PC-9 (cell line): Measurements from ENCODE around the gene ARNT2. TPM values are rescaled to one million over a fixed set of nuclear protein-coding genes. Genes with fewer than 3 reads are reported as not detected.

Experiments used
- BruUV-seq: library from RNA; stranded (reverse); fragments of 400-500 nt; replicated peaks from 2 replicates; lab custom pipeline; 2021; lab: Mats Ljungman, UMichigan
- CTCF ChIA-PET: fragments of 300-600 bp; sonication (Branson Sonifier 250); formaldehyde crosslinking; loops from one replicate; lab custom pipeline; 2022; ENCODE audit warnings: antibody characterized with exemption; lab: Charles Lee
- POLR2A ChIA-PET: fragments of 300-600 bp; sonication (Branson Sonifier 250); formaldehyde crosslinking; loops from one replicate; lab custom pipeline; 2022; ENCODE audit warnings: antibody characterized with exemption; ENCODE audit not compliant: unreplicated experiment; lab: Charles Lee
- DNase-seq, 2 experiments: peaks; one replicate each; pipeline versions ENCODE4 v3.0.0 to v3.0.0-alpha.2; 2015 to 2022; ENCODE audit warnings: mixed read lengths in 1 of 2
- H2AFZ ChIP-seq: fragments of 200-600 bp; sonication (generic); 2 replicates; pipeline ENCODE4 v1.8.1; 2017; ENCODE audit warnings: antibody characterized with exemption
- H3F3A ChIP-seq: fragments of 200-600 bp; sonication (generic); 2 replicates; pipeline ENCODE4 v1.8.1; 2017; ENCODE audit warnings: antibody characterized with exemption, mild to moderate bottlenecking, low read depth; ENCODE audit not compliant: insufficient read depth
- H3K27ac ChIP-seq: fragments of 200-600 bp; sonication (generic); 2 replicates; pipeline ENCODE4 v1.6.1; 2016; ENCODE audit warnings: mixed run types
- H3K27me3 ChIP-seq: fragments of 200-600 bp; sonication (generic); 2 replicates; pipeline ENCODE4 v1.6.1; 2016; ENCODE audit warnings: low read depth, mixed run types; ENCODE audit not compliant: insufficient read depth
- H3K36me3 ChIP-seq: fragments of 200-600 bp; sonication (generic); 2 replicates; pipeline ENCODE4 v1.6.1; 2016; ENCODE audit warnings: low read depth, mixed run types
- H3K4me1 ChIP-seq: fragments of 200-600 bp; sonication (generic); replicated peaks from 2 replicates; pipeline ENCODE4 v1.6.1; 2016; ENCODE audit warnings: mixed run types; ENCODE audit not compliant: insufficient read depth
- H3K4me2 ChIP-seq: fragments of 200-600 bp; sonication (generic); 2 replicates; pipeline ENCODE4 v1.6.1; 2017; ENCODE audit warnings: mixed run types
- H3K4me3 ChIP-seq: fragments of 200-600 bp; sonication (generic); 2 replicates; pipeline ENCODE4 v1.6.1; 2016; ENCODE audit warnings: mixed run types
- H3K79me2 ChIP-seq: fragments of 200-600 bp; sonication (generic); 2 replicates; pipeline ENCODE4 v1.6.1; 2017; ENCODE audit warnings: low read depth, mixed run types
- H3K9me2 ChIP-seq: fragments of 200-600 bp; sonication (generic); 2 replicates; pipeline ENCODE4 v1.8.1; 2017; ENCODE audit warnings: mild to moderate bottlenecking; ENCODE audit not compliant: insufficient read depth
- H3K9me3 ChIP-seq: fragments of 200-600 bp; sonication (generic); 2 replicates; pipeline ENCODE4 v1.8.1; 2016; ENCODE audit warnings: low read depth; ENCODE audit not compliant: insufficient read depth
- H4K20me1 ChIP-seq: fragments of 200-600 bp; sonication (generic); 2 replicates; pipeline ENCODE4 v1.8.1; 2017; ENCODE audit not compliant: insufficient read depth
- CTCF ChIP-seq: fragments of 200-600 bp; sonication (generic); conservative IDR thresholded peaks from 2 replicates; pipeline ENCODE4 v1.6.1; 2017; ENCODE audit warnings: mixed run types, antibody characterized with exemption, mild to moderate bottlenecking, moderate library complexity
- EZH2 ChIP-seq: fragments of 200-600 bp; sonication (generic); IDR thresholded peaks from 2 replicates; pipeline ENCODE4 v1.8.0; 2017; ENCODE audit warnings: antibody characterized with exemption, low read depth
- intact Hi-C: fragments of 100-400 bp; cut with micrococcal nuclease; formaldehyde crosslinking; loops from one replicate; pipeline ENCODE4 v1.10.0; 2022; ENCODE audit not compliant: unreplicated experiment
- total RNA-seq: library from RNA; stranded (reverse); gene quantifications from 2 replicates; pipeline ENCODE4 v1.2.3, GENCODE V29; 2021

Gene ARNT2
- total RNA-seq, 1 experiment from 2014 or later = 4.3 TPM

GRCh38 chr15:80626643-80627120 is 222.5 kb downstream of the ARNT2 start:
- Histone ChIP-seq H2AFZ (no peak overlapping the region), H3K36me3 (no peaks in the 10 kb centered on the region), H3K79me2 (no peaks in the 10 kb centered on the region), H3K9me3 (peaks cover 32% of the 10 kb centered on the region), H3K9me2 (no peaks in the 10 kb centered on the region), H3K4me1 (no peaks in the 10 kb centered on the region), H3K27me3 (no peaks in the 10 kb centered on the region), H4K20me1 (no peaks in the 10 kb centered on the region), H3K27ac (no peak overlapping the region), H3K4me3 (no peak overlapping the region), H3K4me2 (no peak overlapping the region), H3F3A (0 out of 2 replicates have a peak, but pooled peaks cover 4% of the 10 kb centered on the region)
- no TSS peak for BruUV-seq
- no peak for TF ChIP-seq CTCF
- TF ChIP-seq EZH2 = no peak
- ChIA-PET POLR2A (no interaction called here), CTCF (no interaction called here)
- no peak for DNase-seq
- intact Hi-C loops = no loop called here

- no peak for TF ChIP-seq EZH2
- TF ChIP-seq CTCF = no peak
- peaks cover 13% of the 10 kb centered on the region for H3K9me3 ChIP-seq
- no peaks in the 10 kb centered on the region for H4K20me1 ChIP-seq
- H2AFZ ChIP-seq = no peak overlapping the region
- ChIA-PET POLR2A (no interaction called here), CTCF (interaction anchor here (0.6 kb wide), 1 partner anchor 995 kb away, joined by 3 read pairs; no protein-coding TSS in a partner anchor)
- no peaks in the 10 kb centered on the region for H3K36me3 ChIP-seq
- no peaks in the 10 kb centered on the region for H3K9me2 ChIP-seq
- no TSS peak for BruUV-seq
- H3K4me2 ChIP-seq = no peak overlapping the region
- H3K27me3 ChIP-seq = no peaks in the 10 kb centered on the region
- H3K4me3 ChIP-seq = no peak overlapping the region
- intact Hi-C loops = no loop called here
- 0 out of 2 replicates have a peak, but pooled peaks cover under 1% of the 10 kb centered on the region for H3F3A ChIP-seq
- no peaks in the 10 kb centered on the region for H3K79me2 ChIP-seq
- H3K27ac ChIP-seq = no peak overlapping the region
- H3K4me1 ChIP-seq = no peaks in the 10 kb centered on the region
- DNase-seq = no peak
Measured at GRCh38 chr15:80629355-80629754, 225.2 kb downstream of the ARNT2 start.

- no peak for DNase-seq
- H3K27ac ChIP-seq = no peak overlapping the region
- H3K4me1 ChIP-seq = no peaks in the 10 kb centered on the region
- POLR2A ChIA-PET = no interaction called here
- BruUV-seq = no TSS peak
- no peak overlapping the region for H3K4me2 ChIP-seq
- H4K20me1 ChIP-seq = no peaks in the 10 kb centered on the region
- CTCF ChIA-PET = no interaction called here
- peaks cover 9% of the 10 kb centered on the region; the same call in 1 of the 2 replicates for H3K9me3 ChIP-seq
- H3K4me3 ChIP-seq = no peak overlapping the region
- H3F3A ChIP-seq = no peaks in the 10 kb centered on the region
- no peaks in the 10 kb centered on the region for H3K9me2 ChIP-seq
- H3K79me2 ChIP-seq = no peaks in the 10 kb centered on the region
- TF ChIP-seq CTCF (no peak), EZH2 (no peak)
- no peak overlapping the region for H2AFZ ChIP-seq
- no peaks in the 10 kb centered on the region for H3K27me3 ChIP-seq
- intact Hi-C loops = no loop called here
- H3K36me3 ChIP-seq = no peaks in the 10 kb centered on the region
Measured at GRCh38 chr15:80630981-80631380, 226.8 kb downstream of the ARNT2 start.
